A673 (cell line): ENCODE measurements around the gene JMJD1C.

ENCODE experiments used
- EZH2 ChIP-seq: fragments of 200-600 bp; sonication (generic); IDR thresholded peaks from 2 replicates; pipeline ENCODE4 v1.6.1; 2017; ENCODE audit warnings: borderline replicate concordance, low read depth, mild to moderate bottlenecking, mixed read lengths, antibody characterized with exemption, low read length; ENCODE audit not compliant: poor library complexity, severe bottlenecking
- TF ChIP-seq, protein P1 (sequence below): fragments of 300-800, 200-600 bp; sonication (generic); conservative IDR thresholded peaks from 2 replicates; pipeline ENCODE4 v1.5.1; 2017; ENCODE audit warnings: low read depth, mild to moderate bottlenecking, antibody characterized with exemption, low read length, moderate library complexity, mixed read lengths

DNA sequence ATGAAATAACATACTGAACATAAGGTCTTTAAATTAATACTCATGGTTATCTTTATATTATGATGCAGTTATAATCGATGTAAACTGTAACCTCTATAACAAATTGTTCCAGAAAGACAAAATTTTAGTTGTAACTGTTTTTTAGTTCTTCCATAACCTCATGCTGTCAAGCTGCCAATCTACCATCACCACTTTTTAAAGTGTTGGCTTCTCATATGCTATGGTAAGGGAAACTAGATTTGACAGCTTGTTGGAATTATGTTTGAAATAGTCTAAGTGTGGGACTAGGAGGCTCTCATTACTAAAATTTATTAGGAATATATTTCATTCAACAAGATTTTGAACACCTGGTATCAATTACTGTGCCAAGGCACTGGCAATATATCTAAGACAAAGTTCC, 227.3 kb downstream of the JMJD1C start:
- TF ChIP-seq EZH2, result no peak
- TF ChIP-seq, protein P1, sequence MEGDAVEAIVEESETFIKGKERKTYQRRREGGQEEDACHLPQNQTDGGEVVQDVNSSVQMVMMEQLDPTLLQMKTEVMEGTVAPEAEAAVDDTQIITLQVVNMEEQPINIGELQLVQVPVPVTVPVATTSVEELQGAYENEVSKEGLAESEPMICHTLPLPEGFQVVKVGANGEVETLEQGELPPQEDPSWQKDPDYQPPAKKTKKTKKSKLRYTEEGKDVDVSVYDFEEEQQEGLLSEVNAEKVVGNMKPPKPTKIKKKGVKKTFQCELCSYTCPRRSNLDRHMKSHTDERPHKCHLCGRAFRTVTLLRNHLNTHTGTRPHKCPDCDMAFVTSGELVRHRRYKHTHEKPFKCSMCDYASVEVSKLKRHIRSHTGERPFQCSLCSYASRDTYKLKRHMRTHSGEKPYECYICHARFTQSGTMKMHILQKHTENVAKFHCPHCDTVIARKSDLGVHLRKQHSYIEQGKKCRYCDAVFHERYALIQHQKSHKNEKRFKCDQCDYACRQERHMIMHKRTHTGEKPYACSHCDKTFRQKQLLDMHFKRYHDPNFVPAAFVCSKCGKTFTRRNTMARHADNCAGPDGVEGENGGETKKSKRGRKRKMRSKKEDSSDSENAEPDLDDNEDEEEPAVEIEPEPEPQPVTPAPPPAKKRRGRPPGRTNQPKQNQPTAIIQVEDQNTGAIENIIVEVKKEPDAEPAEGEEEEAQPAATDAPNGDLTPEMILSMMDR, result no peak
